H1 (cell line): ENCODE measurements around the gene MAPKAPK5. TPM values are rescaled to one million over a fixed set of nuclear protein-coding genes. Genes with fewer than 3 reads are reported as not detected.

ENCODE experiments used
- CTCF ChIA-PET: fragments of 300-600 bp; sonication (Branson Sonifier 250); formaldehyde crosslinking; loops from one replicate; lab custom pipeline; 2021; ENCODE audit not compliant: partially characterized antibody; lab: Charles Lee
- POLR2A ChIA-PET: fragments of 300-600 bp; sonication (Branson Sonifier 250); formaldehyde crosslinking; loops from one replicate; lab custom pipeline; 2021; ENCODE audit warnings: inconsistent platforms; ENCODE audit not compliant: partially characterized antibody; lab: Charles Lee
- DNase-seq, 2 experiments: peaks; one replicate each; pipeline versions ENCODE4 v3.0.0 to v3.0.0-alpha.2; 2010 to 2022; ENCODE audit warnings: low spot score in 2 of 2, low read depth in 1 of 2, mixed read lengths in 1 of 2
- FAIRE-seq: peaks from 2 replicates; lab custom pipeline; 2011; peaks lifted over from hg19 to GRCh38; lab: Jason Lieb, UNC
- H2AFZ ChIP-seq: 2 replicates; pipeline ENCODE4 v1.8.1; 2012; ENCODE audit warnings: low read length, inconsistent platforms
- H2AK5ac ChIP-seq: 2 replicates; pipeline ENCODE4 v1.6.1; 2013; ENCODE audit warnings: low read depth, low read length
- H2BK120ac ChIP-seq: replicated peaks from 2 replicates; pipeline ENCODE3; 2013; ENCODE audit warnings: low read depth, low read length, inconsistent platforms
- H2BK12ac ChIP-seq: 2 replicates; pipeline ENCODE4 v1.6.1; 2013; ENCODE audit warnings: low read depth, low read length
- H2BK15ac ChIP-seq: 2 replicates; pipeline ENCODE4 v1.6.1; 2013; ENCODE audit warnings: low read length
- H2BK20ac ChIP-seq: 2 replicates; pipeline ENCODE4 v1.6.1; 2013; ENCODE audit warnings: low read length
- H2BK5ac ChIP-seq: 2 replicates; pipeline ENCODE4 v1.6.1; 2013; ENCODE audit warnings: low read depth, low read length
- H3K14ac ChIP-seq: 2 replicates; pipeline ENCODE4 v1.6.1; 2013; ENCODE audit warnings: inconsistent platforms; ENCODE audit not compliant: insufficient read length
- H3K18ac ChIP-seq: 2 replicates; pipeline ENCODE4 v1.6.1; 2013; ENCODE audit warnings: low read length; ENCODE audit errors: extremely low read depth
- H3K23ac ChIP-seq: 2 replicates; pipeline ENCODE4 v1.6.1; 2013; ENCODE audit warnings: inconsistent platforms; ENCODE audit not compliant: insufficient read length
- H3K23me2 ChIP-seq: 2 replicates; pipeline ENCODE4 v1.6.1; 2013; ENCODE audit warnings: low read depth, low read length
- H3K27ac ChIP-seq: 2 replicates; pipeline ENCODE4 v1.6.1; 2011; ENCODE audit warnings: low read depth, low read length, inconsistent platforms
- H3K27me3 ChIP-seq, 4 experiments: replicated peaks in 1 of 4; 1 replicate in 1 of 4; 2 replicates in 3 of 4; pipeline versions ENCODE4 v1.6.1 to v1.8.1; 2011 to 2013; ENCODE audit warnings: low read length in 3 of 4, mild to moderate bottlenecking in 3 of 4, inconsistent platforms in 2 of 4, mixed read lengths in 2 of 4, moderate library complexity in 1 of 4; ENCODE audit not compliant: control insufficient read depth in 3 of 4, insufficient read depth in 3 of 4; ENCODE audit errors: extremely low read depth in 1 of 4
- H3K36me3 ChIP-seq, 4 experiments: 2 replicates each; pipeline versions ENCODE4 v1.6.1 to v1.8.1; 2011 to 2013; ENCODE audit warnings: mild to moderate bottlenecking in 4 of 4, low read length in 3 of 4, moderate library complexity in 2 of 4, control low read depth in 1 of 4, inconsistent platforms in 1 of 4; ENCODE audit not compliant: insufficient read depth in 4 of 4, control insufficient read depth in 2 of 4
- H3K4ac ChIP-seq: replicated peaks from 2 replicates; pipeline ENCODE3; 2013; ENCODE audit warnings: low read length, low read depth, mixed read lengths, inconsistent platforms; ENCODE audit not compliant: insufficient read length
- H3K4me1 ChIP-seq, 4 experiments: replicated peaks in 1 of 4; 1 replicate in 1 of 4; 2 replicates in 3 of 4; pipeline versions ENCODE4 v1.6.1 to v1.8.1; 2011 to 2013; ENCODE audit warnings: low read length in 3 of 4, inconsistent platforms in 2 of 4, mixed read lengths in 1 of 4; ENCODE audit not compliant: insufficient read depth in 4 of 4, control insufficient read depth in 3 of 4
- H3K4me2 ChIP-seq, 2 experiments: 2 replicates each; pipeline versions ENCODE4 v1.6.1 to v1.8.1; 2011 to 2013; ENCODE audit warnings: low read depth in 2 of 2, low read length in 2 of 2, control low read depth in 1 of 2, inconsistent platforms in 1 of 2, mild to moderate bottlenecking in 1 of 2; ENCODE audit not compliant: insufficient read depth in 1 of 2
- H3K4me3 ChIP-seq, 4 experiments: fragments of 200-600, 300-600 bp in 1 of 4; sonication (generic), shearing (Covaris generic), sonication (Bioruptor Twin) in 1 of 4; 2 replicates each; pipeline versions ENCODE4 v1.5.1 to v1.8.1; 2011 to 2016; ENCODE audit warnings: low read length in 4 of 4, low read depth in 3 of 4, control low read depth in 2 of 4, inconsistent platforms in 2 of 4, mild to moderate bottlenecking in 2 of 4, mixed read lengths in 1 of 4, moderate library complexity in 1 of 4; ENCODE audit not compliant: insufficient read depth in 2 of 4; ENCODE audit errors: extremely low read depth in 1 of 4
- H3K56ac ChIP-seq: replicated peaks from 2 replicates; pipeline ENCODE3; 2013; ENCODE audit warnings: low read depth, mild to moderate bottlenecking, mixed read lengths, low read length, inconsistent platforms; ENCODE audit not compliant: insufficient read length
- H3K79me1 ChIP-seq: 2 replicates; pipeline ENCODE4 v1.6.1; 2013; ENCODE audit warnings: low read depth, low read length, control low read depth
- H3K79me2 ChIP-seq, 2 experiments: 2 replicates each; pipeline versions ENCODE4 v1.6.1 to v1.8.1; 2012 to 2013; ENCODE audit warnings: low read length in 2 of 2, mild to moderate bottlenecking in 2 of 2, inconsistent platforms in 1 of 2; ENCODE audit not compliant: insufficient read depth in 2 of 2, control insufficient read depth in 1 of 2
- H3K9ac ChIP-seq, 4 experiments: replicated peaks in 1 of 4; 1 replicate in 1 of 4; 2 replicates in 3 of 4; pipeline versions ENCODE4 v1.6.1 to v1.8.1; 2011 to 2013; ENCODE audit warnings: low read depth in 3 of 4, low read length in 3 of 4, control low read depth in 2 of 4, mild to moderate bottlenecking in 2 of 4, moderate library complexity in 2 of 4, inconsistent platforms in 1 of 4; ENCODE audit errors: extremely low read depth in 1 of 4
- H3K9me3 ChIP-seq, 2 experiments: 2 replicates each; pipeline versions ENCODE4 v1.6.1 to v1.8.1; 2012 to 2013; ENCODE audit warnings: mild to moderate bottlenecking in 2 of 2, moderate library complexity in 2 of 2, control low read depth in 1 of 2, inconsistent platforms in 1 of 2, low read depth in 1 of 2, low read length in 1 of 2, mixed read lengths in 1 of 2; ENCODE audit not compliant: insufficient read depth in 2 of 2
- H4K20me1 ChIP-seq, 2 experiments: replicated peaks in 1 of 2; 2 replicates each; pipeline versions ENCODE3 to v1.8.1; 2011 to 2013; ENCODE audit warnings: inconsistent platforms in 2 of 2, low read length in 2 of 2, mild to moderate bottlenecking in 1 of 2; ENCODE audit not compliant: insufficient read depth in 2 of 2, control insufficient read depth in 1 of 2
- H4K5ac ChIP-seq: 2 replicates; pipeline ENCODE4 v1.6.1; 2013; ENCODE audit warnings: low read length, low read depth, mixed read lengths, inconsistent platforms; ENCODE audit not compliant: insufficient read length
- H4K8ac ChIP-seq: 2 replicates; pipeline ENCODE4 v1.8.0; 2013; ENCODE audit warnings: mild to moderate bottlenecking, moderate library complexity, low read length, inconsistent platforms; ENCODE audit not compliant: insufficient read depth; ENCODE audit errors: extremely low read depth
- H4K91ac ChIP-seq: replicated peaks from 2 replicates; pipeline ENCODE3; 2013; ENCODE audit warnings: low read length, mixed read lengths, inconsistent platforms; ENCODE audit not compliant: insufficient read length
- BACH1 ChIP-seq: IDR thresholded peaks from 2 replicates; pipeline ENCODE4 v1.6.1; 2012; ENCODE audit warnings: low read length, improper control_type of control experiment
- KDM4A ChIP-seq: IDR thresholded peaks from one replicate; pipeline ENCODE4 v1.7.1; 2012; ENCODE audit warnings: low read depth, mild to moderate bottlenecking, moderate library complexity, low read length, inconsistent platforms; ENCODE audit not compliant: severe bottlenecking
- WGBS, 2 experiments: shearing (Covaris generic) in 1 of 2; methylation state at CpG; one replicate each; pipeline versions ENCODE4 v1.1.6 to v1.1.7; 2013 to 2015; ENCODE audit warnings: low lambda C conversion rate in 2 of 2, mixed read lengths in 2 of 2, inconsistent platforms in 1 of 2, low coverage in 1 of 2, missing lambda C conversion rate in 1 of 2; ENCODE audit not compliant: insufficient replicate concordance in 2 of 2, insufficient coverage in 1 of 2, insufficient read length in 1 of 2; ENCODE audit errors: extremely low coverage in 1 of 2, missing lambda C conversion rate in 1 of 2; 5-methylcytosine and 5-hydroxymethylcytosine counted together
- polyA plus RNA-seq, 7 experiments: library from polyadenylated mRNA; depleted of rRNA in 3 of 7; stranded (reverse) in 5 of 7; unstranded in 2 of 7; fragments of >200 nt in 5 of 7; fragments of 200-250 nt in 2 of 7; gene quantifications; 1 replicate in 5 of 7; 2 replicates in 1 of 7; 4 replicates in 1 of 7; pipeline versions ENCODE4 v1.2.1 to v1.2.3, GENCODE V29; 2011 to 2013; ENCODE audit warnings: missing spikeins in 2 of 7, mixed read lengths in 2 of 7
- total RNA-seq: library from RNA; stranded (reverse); fragmentation: NEBNext Ultra II Directional; extraction: Animal tissue kit (Norgen Biotek cat#: 25700); gene quantifications from 2 replicates; pipeline ENCODE4 v1.2.1, GENCODE V29; 2021
- TF ChIP-seq, protein P1 (sequence below): IDR thresholded peaks from 2 replicates; pipeline ENCODE4 v1.6.1; 2011; ENCODE audit warnings: low read depth, mild to moderate bottlenecking, low read length; ENCODE audit not compliant: insufficient read depth

The MAPKAPK5 gene
- total and polyA plus RNA-seq, 2 of the 8 experiments (the other 6 are each of a cell fraction or from before 2014, with no cell fraction given) = 40.0 to 91.5 TPM

GRCh38 chr12:111869671-111870070 is 27.6 kb downstream of the MAPKAPK5 start:
- H3K18ac ChIP-seq = no peak overlapping the region
- H2BK5ac ChIP-seq = no peak overlapping the region
- no peak overlapping the region for H2BK15ac ChIP-seq
- H3K14ac ChIP-seq = no peak overlapping the region
- H3K9ac ChIP-seq = no peak overlapping the region
- H3K79me1 ChIP-seq = 0 out of 2 replicates have a peak, but pooled peaks cover 2% of the 10 kb centered on the region
- no peak overlapping the region for H2AFZ ChIP-seq
- H4K8ac ChIP-seq = no peak overlapping the region
- H3K27ac ChIP-seq = no peak overlapping the region
- H3K79me2 ChIP-seq = peaks cover 0 to 29% of the 10 kb centered on the region in 2 experiments; a peak in 2 of 4 replicates
- no peak overlapping the region for H4K91ac ChIP-seq
- no peaks in the 10 kb centered on the region for H4K20me1 ChIP-seq
- no peak overlapping the region for H2BK12ac ChIP-seq
- DNase-seq = no peak
- no peaks in the 10 kb centered on the region for H3K23me2 ChIP-seq
- H3K4me1 ChIP-seq = peaks cover 6 to 32% (median 19%) of the 10 kb centered on the region in 4 experiments
- no peak for FAIRE-seq
- no peak overlapping the region for H3K4ac ChIP-seq
- H3K23ac ChIP-seq = no peak overlapping the region
- no peaks in the 10 kb centered on the region for H3K9me3 ChIP-seq
- WGBS, 2 experiments = 87% methylated on average over 1 of the region's 1 CpG; no CpG with 5 or more reads in 1 of the 2 experiments
- no peak overlapping the region for H2BK120ac ChIP-seq
- H3K56ac ChIP-seq = no peak overlapping the region
- H3K27me3 ChIP-seq = no peaks in the 10 kb centered on the region
- no peak overlapping the region for H2BK20ac ChIP-seq
- peak overlapping the region; percentile 53 to 58; a peak in 3 of 4 replicates for H3K4me2 ChIP-seq
- no peak for TF ChIP-seq BACH1
- no peak for TF ChIP-seq KDM4A
- TF ChIP-seq, protein P1, sequence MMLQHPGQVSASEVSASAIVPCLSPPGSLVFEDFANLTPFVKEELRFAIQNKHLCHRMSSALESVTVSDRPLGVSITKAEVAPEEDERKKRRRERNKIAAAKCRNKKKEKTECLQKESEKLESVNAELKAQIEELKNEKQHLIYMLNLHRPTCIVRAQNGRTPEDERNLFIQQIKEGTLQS = no peak
- POLR2A ChIA-PET = interaction anchor here (1.2 to 4.2 kb wide), 10 partner anchors 10 to 190 kb away, joined by 3 to 32 read pairs (median 6); partner anchors contain the start of genes ERP29, MAPKAPK5 and TMEM116
- H3K4me3 ChIP-seq = peak overlapping the region in 1 of 4 experiments; percentile 46; a peak in 1 of 8 replicates
- peak overlapping the region; percentile 75 for H4K5ac ChIP-seq
- CTCF ChIA-PET = interaction anchor here (0.9 to 1.4 kb wide), 4 partner anchors 9 to 47 kb away, joined by 3 to 6 read pairs (median 4); no protein-coding TSS in a partner anchor
- peaks cover 15 to 47% (median 23%) of the 10 kb centered on the region in 4 experiments for H3K36me3 ChIP-seq
- no peak overlapping the region for H2AK5ac ChIP-seq
